Psoas muscle (tissue), 8 donors: Measurements from ENCODE around the gene XAB2. TPM values are rescaled to one million over a fixed set of nuclear protein-coding genes. Genes with fewer than 3 reads are reported as not detected.

Source experiments
- ATAC-seq, 4 donors: fragments of 200-7000 bp; cut with Tn5 transposase; one replicate each; pipeline ENCODE4 v1.9.1; 2020; ENCODE audit warnings: moderate library complexity in 3 of 4, mild to moderate bottlenecking in 2 of 4
- DNase-seq, 2 donors: peaks; one replicate each; pipeline ENCODE4 v3.0.0-alpha.2; 2020
- H3K27ac ChIP-seq: fragments of 200-600 bp; one replicate; pipeline ENCODE4 v1.8.0; 2022
- H3K27me3 ChIP-seq, 3 donors: fragments of 200-600 bp in 1 of 3; one replicate each; pipeline versions ENCODE4 v1.6.1 to v1.8.0; 2013 to 2022; ENCODE audit warnings: low read length in 2 of 3, mild to moderate bottlenecking in 2 of 3, moderate library complexity in 1 of 3; ENCODE audit not compliant: insufficient read depth in 3 of 3
- H3K36me3 ChIP-seq, 2 donors: fragments of 200-600 bp in 1 of 2; one replicate each; pipeline versions ENCODE4 v1.6.1 to v1.8.0; 2013 to 2022; ENCODE audit warnings: low read depth in 1 of 2, mild to moderate bottlenecking in 1 of 2, moderate library complexity in 1 of 2; ENCODE audit not compliant: insufficient read depth in 1 of 2
- H3K4me1 ChIP-seq: fragments of 200-600 bp; one replicate; pipeline ENCODE4 v1.8.0; 2022
- H3K4me3 ChIP-seq: fragments of 200-600 bp; one replicate; pipeline ENCODE4 v1.8.0; 2022; ENCODE audit warnings: mild to moderate bottlenecking
- H3K9me3 ChIP-seq: fragments of 200-600 bp; one replicate; pipeline ENCODE4 v1.8.0; 2022
- WGBS, 3 donors: extraction: QIAGEN DNeasy Blood & Tissue Kit; methylation state at CpG; one replicate each; pipeline versions ENCODE4 v1.1.6 to v1.1.7; 2013; 5-methylcytosine and 5-hydroxymethylcytosine counted together
- intact Hi-C, 2 donors: fragments of 100-400 bp; cut with DNase I; formaldehyde crosslinking; loops; one replicate each; pipeline versions ENCODE4 v1.11.0 to v1.14.2; 2022
- polyA plus RNA-seq, 3 donors: library from polyadenylated mRNA; stranded (reverse); fragments of 200-250 nt; gene quantifications; one replicate each; pipeline ENCODE4 v1.2.3, GENCODE V29; 2013
- total RNA-seq, 4 donors: library from RNA; stranded (reverse); fragmentation: NEBNext Ultra II Directional in 2 of 4; extraction: Animal tissue kit (Norgen Biotek cat#: 25700) in 2 of 4; gene quantifications; one replicate each; pipeline versions ENCODE4 v1.2.1 to v1.2.4, GENCODE V29; 2021 to 2023
- TF ChIP-seq, protein P1 (sequence below): fragments of 200-600 bp; IDR thresholded peaks from one replicate; pipeline ENCODE4 v1.8.0; 2022; ENCODE audit warnings: antibody characterized with exemption
- donor health status: healthy with polysubstance abuse.
- donor health status: DM: no; HTN: no; CAD: no; lungs with moderate emphysema.
- donor health status: Bipolar disorder and iron deficiency.
- donor health status: healthy.
- donor health status: DM: yes; HTN: yes; CAD: no.
- donor health status: DM: no; HTN: no; CAD: no.
- donor health status: DM: no; HTN: no; CAD: no.
- donor health status: DM: yes; HTN: yes; CAD: no.

Gene XAB2
- total and polyA plus RNA-seq, 7 donors = 19.2 to 36.3 (median 24.1) TPM

- H3K4me1 ChIP-seq = no peaks in the 10 kb centered on the region
- TF ChIP-seq, protein P1, sequence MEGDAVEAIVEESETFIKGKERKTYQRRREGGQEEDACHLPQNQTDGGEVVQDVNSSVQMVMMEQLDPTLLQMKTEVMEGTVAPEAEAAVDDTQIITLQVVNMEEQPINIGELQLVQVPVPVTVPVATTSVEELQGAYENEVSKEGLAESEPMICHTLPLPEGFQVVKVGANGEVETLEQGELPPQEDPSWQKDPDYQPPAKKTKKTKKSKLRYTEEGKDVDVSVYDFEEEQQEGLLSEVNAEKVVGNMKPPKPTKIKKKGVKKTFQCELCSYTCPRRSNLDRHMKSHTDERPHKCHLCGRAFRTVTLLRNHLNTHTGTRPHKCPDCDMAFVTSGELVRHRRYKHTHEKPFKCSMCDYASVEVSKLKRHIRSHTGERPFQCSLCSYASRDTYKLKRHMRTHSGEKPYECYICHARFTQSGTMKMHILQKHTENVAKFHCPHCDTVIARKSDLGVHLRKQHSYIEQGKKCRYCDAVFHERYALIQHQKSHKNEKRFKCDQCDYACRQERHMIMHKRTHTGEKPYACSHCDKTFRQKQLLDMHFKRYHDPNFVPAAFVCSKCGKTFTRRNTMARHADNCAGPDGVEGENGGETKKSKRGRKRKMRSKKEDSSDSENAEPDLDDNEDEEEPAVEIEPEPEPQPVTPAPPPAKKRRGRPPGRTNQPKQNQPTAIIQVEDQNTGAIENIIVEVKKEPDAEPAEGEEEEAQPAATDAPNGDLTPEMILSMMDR = no peak
- H3K36me3 ChIP-seq = no peaks in the 10 kb centered on the region
- no peak overlapping the region for H3K4me3 ChIP-seq
- H3K9me3 ChIP-seq = no peaks in the 10 kb centered on the region
- no peak for ATAC-seq
- intact Hi-C loops = no loop called here
- no peak overlapping the region for H3K27ac ChIP-seq
- DNase-seq = no peak
- H3K27me3 ChIP-seq = peaks cover 0 to 16% (median under 1%) of the 10 kb centered on the region in 3 donors
- WGBS, 3 donors = 87 to 90% (median 90%) methylated on average over 8 of the region's 8 CpGs
Measured at GRCh38 chr19:7643031-7643415, 13.7 kb upstream of the XAB2 start.

DNA sequence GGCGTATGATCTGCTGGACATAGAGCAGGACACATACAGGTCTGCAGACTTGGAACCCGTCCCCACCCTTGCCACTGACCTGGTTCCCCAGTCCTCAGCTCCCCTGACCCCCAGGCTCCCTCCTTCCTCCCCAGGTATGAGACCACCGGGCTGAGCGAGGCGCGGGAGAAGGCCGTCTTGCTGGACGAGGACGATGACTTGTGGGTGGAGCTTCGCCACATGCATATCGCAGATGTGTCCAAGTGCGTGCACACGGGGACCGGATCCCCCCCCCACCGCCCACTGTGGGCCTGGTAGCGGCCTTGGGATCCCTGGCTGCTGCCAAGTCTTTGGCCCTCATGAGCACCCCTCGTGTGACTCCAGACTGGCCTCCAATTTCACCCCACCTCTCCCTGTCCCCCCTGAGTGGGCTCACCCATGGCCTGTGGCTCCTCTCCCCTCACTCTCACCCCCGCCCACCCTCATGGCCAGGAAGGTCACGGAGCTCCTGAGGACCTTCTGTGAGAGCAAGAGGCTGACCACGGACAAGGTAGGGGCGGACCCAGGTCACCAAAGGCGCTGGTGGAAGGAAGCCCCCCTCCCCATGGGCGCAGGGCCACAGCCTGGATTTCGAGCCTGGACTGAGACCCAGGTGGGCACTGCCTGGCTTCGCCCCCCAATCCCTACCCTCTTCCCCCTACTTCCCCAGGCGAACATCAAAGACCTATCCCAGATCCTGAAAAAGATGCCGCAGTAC is 13.1 kb upstream of the XAB2 start:
- Histone ChIP-seq H3K4me1 (no peaks in the 10 kb centered on the region), H3K9me3 (no peaks in the 10 kb centered on the region), H3K27me3 (peaks cover 0 to 22% (median 3%) of the 10 kb centered on the region in 3 donors), H3K4me3 (no peak overlapping the region), H3K27ac (no peak overlapping the region), H3K36me3 (no peaks in the 10 kb centered on the region)
- intact Hi-C loops = no loop called here
- WGBS, 3 donors = 81 to 84% (median 82%) methylated on average over 22 to 27 of the region's 27 CpGs
- ATAC-seq (no peak), DNase-seq (no peak)
- TF ChIP-seq, protein P1 = no peak

GRCh38 chr19:7641290-7642276 is 12.2 kb upstream of the XAB2 start:
- Histone ChIP-seq H3K27me3 (peaks cover 0 to 30% (median 3%) of the 10 kb centered on the region in 3 donors), H3K4me3 (no peak overlapping the region), H3K27ac (no peak overlapping the region), H3K4me1 (no peaks in the 10 kb centered on the region), H3K9me3 (no peaks in the 10 kb centered on the region), H3K36me3 (no peaks in the 10 kb centered on the region)
- intact Hi-C loops = no loop called here
- DNase-seq (no peak), ATAC-seq (no peak)
- TF ChIP-seq, protein P1 = no peak
- WGBS, 3 donors = 78 to 80% (median 80%) methylated on average over 38 to 43 of the region's 43 CpGs

DNA sequence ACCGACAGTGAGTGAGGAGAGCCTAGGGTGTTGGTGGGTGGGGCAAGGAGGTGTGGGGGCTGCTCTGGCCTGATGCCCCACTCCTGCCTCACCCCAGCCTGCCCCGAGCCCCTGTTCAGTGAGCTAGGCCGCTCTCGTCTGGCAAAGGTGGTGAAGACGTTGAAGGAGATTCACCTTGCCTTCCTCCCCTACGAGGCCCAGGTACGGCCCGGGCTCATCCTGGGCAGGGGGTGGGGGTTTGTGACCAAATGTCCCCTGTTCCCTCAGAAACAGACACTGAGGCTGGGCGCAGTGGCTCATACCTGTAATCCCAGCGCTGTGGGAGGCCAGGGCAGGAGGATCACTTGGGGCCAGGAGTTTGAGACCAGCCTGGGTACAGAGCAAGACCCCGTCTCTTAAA is 11.5 kb upstream of the XAB2 start:
- TF ChIP-seq, protein P1 = no peak
- no peaks in the 10 kb centered on the region for H3K9me3 ChIP-seq
- ATAC-seq (no peak), DNase-seq (no peak)
- no peak overlapping the region for H3K4me3 ChIP-seq
- H3K4me1 ChIP-seq = no peaks in the 10 kb centered on the region
- H3K36me3 ChIP-seq = no peaks in the 10 kb centered on the region
- H3K27me3 ChIP-seq = peaks cover 0 to 36% (median 8%) of the 10 kb centered on the region in 3 donors
- intact Hi-C loops = no loop called here
- no peak overlapping the region for H3K27ac ChIP-seq
- 87 to 93% (median 89%) methylated on average over 10 to 11 of the region's 11 CpGs for WGBS, 3 donors
